GM21360 (cell line): ENCODE measurements around the gene ACSL5.
"Not testable (repeated sequence)": the region's sequence is repeated elsewhere in the genome, so short reads cannot be mapped to it uniquely, and the experiment has no call there.

Experiments used
- ATAC-seq: cut with Tn5 transposase; IDR thresholded peaks from one replicate; pipeline ENCODE4 v1.9.1; 2021; ENCODE audit warnings: mild to moderate bottlenecking, moderate library complexity; ENCODE audit not compliant: unreplicated experiment

The ACSL5 gene

DNA sequence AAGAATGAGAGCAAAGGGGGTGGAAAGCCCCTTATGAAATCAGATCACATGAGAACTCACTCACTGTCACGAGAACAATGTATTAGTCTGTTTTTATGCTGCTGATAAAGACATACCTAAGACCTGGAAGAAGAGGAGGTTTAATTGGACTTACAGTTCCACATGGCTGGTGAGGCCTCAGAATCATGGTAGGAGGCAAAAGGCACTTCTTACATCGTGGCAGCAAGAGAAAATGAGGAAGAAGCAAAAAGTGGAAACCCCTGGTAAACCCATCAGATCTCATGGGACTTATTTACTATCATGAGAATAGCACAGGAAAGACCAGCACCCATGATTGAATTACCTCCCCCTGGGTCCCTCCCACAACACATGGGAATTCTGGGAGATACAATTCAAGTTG is 32.9 kb downstream of the ACSL5 start:
- not testable (repeated sequence) for ATAC-seq

- no peak for ATAC-seq
These were observed 33.8 kb downstream of the ACSL5 start for GRCh38 chr10:112407696-112408095.

DNA sequence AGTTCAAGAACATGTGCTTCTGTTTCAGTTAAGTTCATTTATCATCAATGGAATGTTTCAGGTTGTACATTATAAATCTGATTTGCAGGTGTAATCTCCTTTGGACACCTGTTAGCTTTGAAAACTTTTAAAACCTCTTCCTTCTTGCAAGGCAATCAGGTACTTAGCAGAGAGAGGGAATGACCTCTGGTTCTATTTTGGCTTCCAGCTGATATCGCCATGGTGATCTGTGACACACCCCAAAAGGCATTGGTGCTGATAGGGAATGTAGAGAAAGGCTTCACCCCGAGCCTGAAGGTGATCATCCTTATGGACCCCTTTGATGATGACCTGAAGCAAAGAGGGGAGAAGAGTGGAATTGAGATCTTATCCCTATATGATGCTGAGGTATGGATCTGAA is 35.4 kb downstream of the ACSL5 start:
- no peak for ATAC-seq

DNA sequence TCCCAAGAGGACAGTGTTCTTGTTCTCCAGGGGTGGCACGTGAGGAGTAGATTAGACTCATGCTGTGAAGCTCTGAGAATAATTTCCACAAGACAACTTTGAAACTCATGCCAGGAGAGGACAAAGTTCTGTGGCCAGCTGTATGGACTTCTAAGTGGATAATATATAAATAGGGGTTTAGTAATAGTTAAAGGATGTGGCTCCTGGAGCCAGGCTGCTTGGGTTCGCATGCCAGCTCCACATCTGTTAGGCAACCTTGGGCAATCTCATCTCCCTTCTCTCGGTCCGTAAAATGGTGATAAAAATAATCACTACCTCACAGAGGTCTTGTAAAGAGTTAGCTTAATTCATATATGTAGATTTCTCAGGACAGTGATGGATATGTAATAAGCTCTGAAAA is 35.8 kb downstream of the ACSL5 start:
- no peak for ATAC-seq

GRCh38 chr10:112412696-112413095 is 38.8 kb downstream of the ACSL5 start:
- no peak for ATAC-seq

GRCh38 chr10:112421731-112422130 is 47.8 kb downstream of the ACSL5 start:
- no peak for ATAC-seq

- no peak for ATAC-seq
These were observed 50.7 kb downstream of the ACSL5 start for GRCh38 chr10:112424651-112425050.

- ATAC-seq = no peak
These were observed 52.2 kb downstream of the ACSL5 start for GRCh38 chr10:112426111-112426510.

DNA sequence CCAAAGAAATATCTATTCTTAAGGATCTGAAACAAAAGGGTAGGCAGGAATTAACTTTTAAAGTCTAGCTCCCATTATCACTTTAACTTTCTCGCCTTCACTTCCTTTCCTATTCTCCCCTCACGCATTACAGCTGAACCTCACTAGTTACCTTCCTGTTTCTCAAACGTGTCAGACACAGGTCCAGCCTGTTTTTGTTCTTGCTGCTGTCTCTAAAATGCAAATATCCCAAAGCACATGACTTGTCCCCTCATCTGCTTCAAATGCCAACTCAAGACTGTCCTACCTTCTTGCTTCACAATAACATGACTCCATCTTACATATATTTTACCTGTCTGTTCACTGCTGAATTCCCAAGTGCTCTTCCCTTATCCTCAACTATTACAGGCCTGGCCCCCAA is 55.2 kb downstream of the ACSL5 start:
- no peak for ATAC-seq

DNA sequence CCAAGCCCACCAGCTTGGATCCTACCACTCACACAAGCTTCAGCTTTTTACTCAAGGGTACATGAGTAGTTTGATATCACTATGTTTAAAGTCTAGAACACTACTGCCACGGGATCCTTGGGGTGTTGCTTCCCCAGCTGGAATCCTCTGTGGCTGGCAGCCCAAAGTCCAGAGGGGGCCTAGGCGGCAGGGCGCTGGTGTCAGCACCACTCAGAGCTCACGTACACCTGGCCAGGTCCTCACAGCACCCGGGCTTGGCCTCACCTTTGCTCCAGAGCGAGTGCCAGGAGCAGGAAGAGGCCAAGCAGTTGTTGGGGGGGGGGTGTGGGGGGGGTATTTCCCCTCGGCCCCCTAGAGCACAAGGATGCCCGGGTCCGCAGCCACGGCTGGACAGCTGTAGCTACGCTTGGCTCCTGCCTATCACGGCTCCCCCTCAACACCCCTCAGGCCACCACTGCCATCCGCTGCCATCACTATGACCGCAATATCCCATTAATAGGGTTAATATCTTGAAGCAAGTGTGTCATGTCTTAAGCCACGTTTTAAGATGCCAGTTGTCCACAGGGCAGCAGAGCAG is 55.8 kb downstream of the ACSL5 start:
- ATAC-seq = no peak

DNA sequence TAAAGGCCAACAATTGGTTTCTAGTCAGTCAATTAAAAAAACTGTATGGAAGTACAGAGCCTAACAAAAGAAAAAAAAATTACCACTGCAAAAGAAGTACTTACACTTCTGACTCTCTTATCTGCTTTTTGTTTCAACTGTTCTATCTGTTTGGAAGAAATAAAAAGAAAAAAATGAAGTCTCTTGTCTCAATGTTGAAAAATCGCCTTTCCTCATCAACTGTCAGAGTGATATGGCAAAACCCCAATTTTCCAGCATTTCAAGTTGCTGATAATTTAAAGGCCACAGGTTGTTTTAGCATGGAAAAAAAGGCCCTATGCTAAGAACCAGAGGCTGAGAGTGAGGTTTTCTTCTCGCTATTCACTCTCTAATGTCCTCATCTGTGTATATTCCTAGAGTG is 59.2 kb downstream of the ACSL5 start:
- no peak for ATAC-seq

- no peak for ATAC-seq
These were observed 61.2 kb downstream of the ACSL5 start for GRCh38 chr10:112434988-112435619.

- no peak for ATAC-seq
These were observed 64.4 kb downstream of the ACSL5 start for GRCh38 chr10:112438356-112438755.

DNA sequence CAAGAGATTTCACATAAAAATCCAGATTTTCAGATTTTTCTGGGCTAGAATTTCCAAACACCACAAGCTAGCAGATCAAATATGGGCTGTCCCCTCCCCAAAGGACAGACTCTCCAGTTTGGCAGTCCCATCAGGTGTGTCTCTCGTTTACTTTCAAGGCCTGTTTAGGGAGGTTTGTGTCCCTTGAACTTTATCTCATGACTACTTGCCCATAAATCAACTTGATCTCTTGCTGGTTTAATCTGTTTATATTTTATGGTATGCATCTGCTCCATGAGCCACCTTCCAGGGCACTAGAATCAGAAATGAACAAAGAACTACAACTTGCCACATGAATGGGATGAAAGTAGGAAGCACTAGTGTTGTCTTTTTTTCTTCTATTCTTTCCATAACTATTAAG is 67.6 kb downstream of the ACSL5 start:
- no peak for ATAC-seq

DNA sequence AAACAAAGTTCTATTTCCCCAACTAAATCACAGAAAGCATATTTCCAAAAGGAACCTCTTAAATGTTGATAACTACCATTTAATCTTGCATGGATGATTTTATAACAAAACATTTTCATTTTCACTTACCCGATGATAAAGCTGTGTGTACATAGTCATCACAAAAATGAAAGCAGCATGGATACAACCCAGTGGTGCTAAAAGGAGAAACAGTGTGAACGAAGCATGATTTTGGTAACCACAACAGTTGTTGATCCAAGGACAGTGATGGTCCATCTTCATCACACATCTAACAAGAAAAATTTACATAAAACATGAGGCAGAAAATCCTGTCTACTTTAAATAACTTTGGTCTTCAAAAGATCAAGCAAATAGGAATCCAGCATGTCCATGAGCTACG is 68.1 kb downstream of the ACSL5 start:
- ATAC-seq = no peak

- ATAC-seq = no peak
These were observed 72.3 kb downstream of the ACSL5 start for GRCh38 chr10:112446055-112446854.

GRCh38 chr10:112446855-112447619 is 73.1 kb downstream of the ACSL5 start, which contains the start of the genes VTI1A and ZDHHC6:
Gene VTI1A, plus strand, starts transcription at chr10:112447215. Its CDS starts 159 bp downstream, at chr10:112447374.
Gene ZDHHC6, minus strand, starts transcription at chr10:112446914. Its CDS starts 1,478 bp downstream, at chr10:112445436.
- peak; percentile 90 for ATAC-seq

- ATAC-seq = no peak
These were observed 73.7 kb downstream of the ACSL5 start for GRCh38 chr10:112447620-112447928.

- no peak for ATAC-seq
These were observed 75.0 kb downstream of the ACSL5 start for GRCh38 chr10:112448888-112449287.

DNA sequence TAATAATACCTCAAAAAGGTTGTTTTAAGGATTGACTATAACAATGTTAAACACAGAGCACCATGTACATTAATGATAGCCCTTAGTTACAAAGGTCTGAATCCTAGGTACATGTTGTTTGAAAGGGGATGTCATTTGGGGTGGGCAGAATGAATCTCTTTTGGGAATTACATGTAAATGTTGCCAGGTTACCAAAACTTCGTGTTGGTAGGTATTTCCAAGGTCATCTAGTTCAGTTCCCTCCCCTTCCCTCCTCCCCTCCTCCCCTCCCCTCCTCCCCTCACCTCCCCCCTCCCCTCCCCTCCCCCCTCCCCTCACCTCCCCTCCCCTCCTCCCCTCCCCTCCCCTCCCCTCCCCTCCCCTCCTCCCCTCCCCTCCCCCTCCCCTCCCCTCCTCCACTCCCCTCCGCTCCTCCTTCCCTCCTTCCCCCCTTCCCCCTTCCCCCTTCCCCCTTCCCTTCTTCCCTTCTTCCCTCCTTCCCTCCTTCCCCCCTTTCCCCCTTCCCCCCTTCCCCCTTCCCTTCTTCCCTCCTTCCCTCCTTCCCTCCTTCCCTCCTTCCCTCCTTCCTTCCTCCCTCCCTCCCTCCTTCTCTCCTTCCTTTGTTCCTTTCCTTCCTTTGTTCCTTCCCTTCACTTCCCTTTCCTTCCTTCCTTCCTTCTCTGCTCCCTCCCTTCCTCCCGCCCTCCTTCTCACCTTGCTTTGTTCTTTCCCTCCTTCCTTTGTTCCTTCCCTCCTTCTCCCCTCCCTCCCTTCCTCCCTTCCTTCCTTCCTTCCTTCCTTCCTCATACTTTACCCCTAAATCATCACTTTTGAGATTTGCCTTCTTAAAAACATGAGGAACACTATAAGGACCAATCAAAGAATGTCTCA is 81.2 kb downstream of the ACSL5 start:
- no peak for ATAC-seq
